Erythroblast (primary cell): ENCODE results near the gene FETUB.
"Not testable (repeated sequence)": the region's sequence is repeated elsewhere in the genome, so short reads cannot be mapped to it uniquely, and the experiment has no call there.

ENCODE experiments used
- DNase-seq, 2 experiments: peaks; one replicate each; lab custom pipeline; 2025; lab: John Stamatoyannopoulos, UW
- GATA1 ChIP-seq: IDR thresholded peaks from 2 replicates; pipeline ENCODE4 v1.6.1; 2011; ENCODE audit warnings: low read depth, mild to moderate bottlenecking, control low read depth, low read length, moderate library complexity
- POLR2A ChIP-seq: IDR thresholded peaks from 2 replicates; pipeline ENCODE4 v1.6.1; 2011; ENCODE audit warnings: mild to moderate bottlenecking, low read length

Gene FETUB

GRCh38 chr3:186691676-186692075, 51.5 kb downstream of the FETUB start:
- no peak for TF ChIP-seq POLR2A
- no peak for TF ChIP-seq GATA1
- DNase-seq = no peak

GRCh38 chr3:186693843-186694242, 53.6 kb downstream of the FETUB start:
- TF ChIP-seq POLR2A (no peak), GATA1 (no peak)

GRCh38 chr3:186694288-186695032, 54.3 kb downstream of the FETUB start:
- no peak for DNase-seq
- no peak for TF ChIP-seq POLR2A
- TF ChIP-seq GATA1 = no peak

More at GRCh38 chr3:186693843-186694242, 53.6 kb downstream of the FETUB start:
- no peak for DNase-seq

GRCh38 chr3:186696522-186696921, 56.3 kb downstream of the FETUB start:
- DNase-seq = no peak
- TF ChIP-seq POLR2A (no peak), GATA1 (no peak)

- no peak for DNase-seq
Observed at GRCh38 chr3:186697510-186697909, 57.3 kb downstream of the FETUB start.

GRCh38 chr3:186700267-186700666, 60.1 kb downstream of the FETUB start:
- no peak for TF ChIP-seq GATA1
- no peak for TF ChIP-seq POLR2A
- peak; percentile 69 to 73 for DNase-seq

More at GRCh38 chr3:186697510-186697909, 57.3 kb downstream of the FETUB start:
- TF ChIP-seq GATA1 (no peak), POLR2A (no peak)

GRCh38 chr3:186702451-186702850, 62.3 kb downstream of the FETUB start:
- not testable (repeated sequence) for DNase-seq
